Measurements from ENCODE around the gene NACC2.

NACC2 gene

GRCh38 chr9:135976531-135976930 is 118.6 kb downstream of the NACC2 start:
- TF ChIP-seq, protein P1, sequence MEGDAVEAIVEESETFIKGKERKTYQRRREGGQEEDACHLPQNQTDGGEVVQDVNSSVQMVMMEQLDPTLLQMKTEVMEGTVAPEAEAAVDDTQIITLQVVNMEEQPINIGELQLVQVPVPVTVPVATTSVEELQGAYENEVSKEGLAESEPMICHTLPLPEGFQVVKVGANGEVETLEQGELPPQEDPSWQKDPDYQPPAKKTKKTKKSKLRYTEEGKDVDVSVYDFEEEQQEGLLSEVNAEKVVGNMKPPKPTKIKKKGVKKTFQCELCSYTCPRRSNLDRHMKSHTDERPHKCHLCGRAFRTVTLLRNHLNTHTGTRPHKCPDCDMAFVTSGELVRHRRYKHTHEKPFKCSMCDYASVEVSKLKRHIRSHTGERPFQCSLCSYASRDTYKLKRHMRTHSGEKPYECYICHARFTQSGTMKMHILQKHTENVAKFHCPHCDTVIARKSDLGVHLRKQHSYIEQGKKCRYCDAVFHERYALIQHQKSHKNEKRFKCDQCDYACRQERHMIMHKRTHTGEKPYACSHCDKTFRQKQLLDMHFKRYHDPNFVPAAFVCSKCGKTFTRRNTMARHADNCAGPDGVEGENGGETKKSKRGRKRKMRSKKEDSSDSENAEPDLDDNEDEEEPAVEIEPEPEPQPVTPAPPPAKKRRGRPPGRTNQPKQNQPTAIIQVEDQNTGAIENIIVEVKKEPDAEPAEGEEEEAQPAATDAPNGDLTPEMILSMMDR (IDR thresholded peaks at IDR 0.05; ENCODE audit: insufficient read depth, low read depth, low read length, missing control alignments), result no peak
- H3K4me3 ChIP-seq (ENCODE audit: low read length), result no peak overlapping the region
- no peak for DNase-seq (ENCODE audit: low read depth)

- no peak for DNase-seq (ENCODE audit: low read depth)
- TF ChIP-seq, protein P1 (IDR thresholded peaks at IDR 0.05; ENCODE audit: insufficient read depth, low read depth, low read length, missing control alignments), result no peak
- H3K4me3 ChIP-seq (ENCODE audit: low read length), result no peak overlapping the region
Measured at GRCh38 chr9:135975834-135976233, 119.3 kb downstream of the NACC2 start.

GRCh38 chr9:135974220-135974573 is 120.9 kb downstream of the NACC2 start:
- no peak overlapping the region for H3K4me3 ChIP-seq (ENCODE audit: low read length)
- TF ChIP-seq, protein P1 (IDR thresholded peaks at IDR 0.05; ENCODE audit: insufficient read depth, low read depth, low read length, missing control alignments), result peak; percentile 6
- no peak for DNase-seq (ENCODE audit: low read depth)

DNA sequence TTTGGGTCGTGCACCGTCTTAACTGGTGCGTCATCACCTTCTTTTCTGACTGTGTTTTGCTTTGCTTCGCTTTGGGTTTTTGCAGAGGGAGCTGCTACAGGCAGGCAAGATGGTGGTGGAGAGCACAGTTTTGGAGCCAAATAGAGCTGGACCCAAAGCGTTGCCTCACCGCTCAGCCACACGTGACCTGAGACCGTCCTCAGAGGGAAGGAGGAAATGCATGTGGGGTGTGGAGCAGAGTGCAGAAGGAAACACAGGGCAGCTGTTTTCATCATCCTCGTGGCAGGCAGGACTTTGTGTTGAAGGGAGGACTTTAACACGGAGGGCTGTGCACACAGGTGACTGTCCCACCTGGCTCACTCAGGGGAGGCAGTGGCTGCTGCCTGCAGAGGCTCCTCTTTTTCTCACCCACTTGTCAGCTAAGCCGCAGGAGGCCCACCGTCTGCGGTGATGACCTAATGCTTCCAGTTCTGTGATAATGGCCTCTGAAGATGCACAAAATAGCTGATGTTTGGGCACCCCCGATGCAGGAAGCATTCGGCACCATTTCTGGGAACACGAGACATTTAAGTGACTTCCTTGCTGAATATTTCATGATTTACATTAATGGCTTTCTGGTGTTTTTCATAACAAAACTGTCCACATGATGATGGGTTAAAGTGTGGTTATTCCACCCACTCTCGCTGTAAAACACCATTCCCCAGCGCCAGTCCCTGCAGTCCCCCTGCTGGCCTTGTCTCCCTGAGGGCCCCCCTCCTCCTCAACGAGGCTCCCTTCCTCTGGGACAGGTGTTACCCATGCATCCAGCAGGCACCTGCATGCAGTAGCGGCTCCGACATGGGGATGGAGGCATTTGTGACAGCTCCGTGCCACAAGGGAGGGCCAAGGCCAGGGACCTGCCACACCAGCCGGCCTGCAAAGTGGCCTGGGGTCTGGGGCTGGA is 121.5 kb downstream of the NACC2 start:
- H3K4me3 ChIP-seq (ENCODE audit: low read length), result no peak overlapping the region
- TF ChIP-seq, protein P1 (IDR thresholded peaks at IDR 0.05; ENCODE audit: insufficient read depth, low read depth, low read length, missing control alignments), result no peak
- DNase-seq (ENCODE audit: low read depth), result no peak

DNA sequence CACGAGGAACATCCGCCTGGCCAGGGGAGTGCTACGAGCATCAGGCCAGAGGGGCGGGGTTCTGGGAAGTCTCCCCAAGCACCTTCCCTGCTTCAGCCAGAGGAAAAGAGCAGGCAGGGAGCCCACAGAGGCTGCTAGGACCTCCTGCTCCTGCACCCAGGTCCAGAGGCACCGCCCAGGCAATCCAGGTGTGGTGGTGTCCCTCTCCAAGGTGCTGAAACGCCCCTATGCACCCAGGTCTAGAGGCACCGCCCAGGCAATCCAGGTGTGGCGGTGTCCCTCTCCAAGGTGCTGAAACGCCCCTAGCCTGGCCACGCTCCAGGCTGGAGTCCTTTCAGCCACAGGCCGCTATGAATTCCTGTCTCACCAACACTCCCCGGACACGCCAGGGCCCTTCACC is 123.2 kb downstream of the NACC2 start:
- no peak overlapping the region for H3K4me3 ChIP-seq (ENCODE audit: low read length)
- DNase-seq (ENCODE audit: low read depth), result peak; percentile 89
- TF ChIP-seq, protein P1 (IDR thresholded peaks at IDR 0.05; ENCODE audit: insufficient read depth, low read depth, low read length, missing control alignments), result no peak

GRCh38 chr9:135971111-135971766 is 123.8 kb downstream of the NACC2 start:
- TF ChIP-seq, protein P1 (IDR thresholded peaks at IDR 0.05; ENCODE audit: insufficient read depth, low read depth, low read length, missing control alignments), result no peak
- H3K4me3 ChIP-seq (ENCODE audit: low read length), result no peak overlapping the region
- DNase-seq (ENCODE audit: low read depth), result no peak
